C1 segment of cervical spinal cord (tissue), 14 donors: ENCODE data around the gene NEDD9.

Source experiments
- DNase-seq, 14 donors: peaks; one replicate each; lab custom pipeline; 2025; lab: John Stamatoyannopoulos, UW

Gene NEDD9

GRCh38 chr6:11202513-11203305, 29.8 kb downstream of the NEDD9 start:
- DNase-seq: peak in 9 of 14 donors; percentile 18 to 71 (median 36)

- no peak for DNase-seq
Measured at GRCh38 chr6:11201772-11202512, 30.5 kb downstream of the NEDD9 start.

GRCh38 chr6:11201015-11201414, 31.5 kb downstream of the NEDD9 start:
- no peak for DNase-seq

- no peak for DNase-seq
Measured at GRCh38 chr6:11200356-11200755, 32.1 kb downstream of the NEDD9 start.

- DNase-seq: no peak
Measured at GRCh38 chr6:11198663-11199603, 33.5 kb downstream of the NEDD9 start.

- DNase-seq: no peak
Measured at GRCh38 chr6:11197850-11198249, 34.6 kb downstream of the NEDD9 start.

- no peak for DNase-seq
Measured at GRCh38 chr6:11197175-11197536, 35.3 kb downstream of the NEDD9 start.

GRCh38 chr6:11196511-11197174, 35.8 kb downstream of the NEDD9 start:
- DNase-seq: peak in 1 of 14 donors; percentile 93

- DNase-seq: peak in 1 of 14 donors; percentile 24
Measured at GRCh38 chr6:11194356-11195218, 37.9 kb downstream of the NEDD9 start.

GRCh38 chr6:11193434-11193833, 39.0 kb downstream of the NEDD9 start:
- DNase-seq: no peak

GRCh38 chr6:11192167-11192566, 40.3 kb downstream of the NEDD9 start:
- DNase-seq: no peak

- DNase-seq: no peak
Measured at GRCh38 chr6:11190625-11191245, 41.7 kb downstream of the NEDD9 start.

GRCh38 chr6:11189865-11190624, 42.4 kb downstream of the NEDD9 start:
- DNase-seq: no peak

- no peak for DNase-seq
Measured at GRCh38 chr6:11188161-11188915, 44.1 kb downstream of the NEDD9 start.

GRCh38 chr6:11187301-11187700, 45.2 kb downstream of the NEDD9 start:
- DNase-seq: no peak

- no peak for DNase-seq
Measured at GRCh38 chr6:11185204-11185842, 47.1 kb downstream of the NEDD9 start.

- no peak for DNase-seq
Measured at GRCh38 chr6:11183761-11184362, 48.6 kb downstream of the NEDD9 start.
